ENCODE results near the gene NUDT19. TPM values are rescaled to one million over a fixed set of nuclear protein-coding genes. Genes with fewer than 3 reads are reported as not detected.

The NUDT19 gene
- total RNA-seq, 2 donors from 2014 or later: 9.1 to 18.0 TPM

- Histone ChIP-seq H3K4me3 (no peak overlapping the region), H3K27ac (no peak overlapping the region), H3K4me1 (no peaks in the 10 kb centered on the region), H3K36me3 (no peaks in the 10 kb centered on the region), H3K9me3 (no peaks in the 10 kb centered on the region), H3K27me3 (no peaks in the 10 kb centered on the region)
- no peak for TF ChIP-seq CTCF (IDR thresholded peaks at IDR 0.05)
- no peak for DNase-seq (ENCODE audit: low spot score)
Observed at GRCh38 chr19:32749361-32749760, 57.7 kb downstream of the NUDT19 start.

DNA sequence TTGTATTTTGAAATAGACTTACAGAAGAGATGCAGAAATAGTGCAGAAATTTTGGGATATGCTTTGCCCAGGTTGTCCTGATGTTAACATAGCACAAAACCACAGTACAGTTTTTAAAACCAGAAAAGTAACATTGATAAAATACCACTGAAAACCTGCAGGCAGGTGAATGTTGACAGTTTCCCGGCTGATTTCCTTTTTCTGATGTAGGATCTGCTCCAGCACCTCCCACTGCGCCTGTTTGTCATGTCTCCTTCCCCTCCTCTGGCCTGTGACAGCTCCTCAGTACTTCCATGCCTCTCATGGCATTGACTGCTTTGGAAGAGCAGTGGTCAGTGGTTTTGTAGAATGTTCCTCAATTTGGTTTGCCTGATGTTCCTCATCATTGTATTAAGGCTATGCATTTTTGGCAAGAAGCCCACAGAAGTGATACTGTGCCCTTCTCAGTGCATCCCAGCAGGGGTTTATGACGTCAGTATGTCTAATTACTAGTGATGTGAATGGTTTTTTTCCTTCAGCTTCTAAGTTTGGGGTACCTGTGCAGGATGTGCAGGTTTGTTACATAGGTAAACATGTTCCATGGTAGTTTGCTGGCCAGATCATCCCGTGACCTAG is 58.9 kb downstream of the NUDT19 start:
- H3K36me3 ChIP-seq: no peaks in the 10 kb centered on the region
- H3K4me3 ChIP-seq: no peak overlapping the region
- no peaks in the 10 kb centered on the region for H3K4me1 ChIP-seq
- H3K9me3 ChIP-seq: no peaks in the 10 kb centered on the region
- H3K27ac ChIP-seq: no peak overlapping the region
- TF ChIP-seq CTCF (IDR thresholded peaks at IDR 0.05): no peak
- H3K27me3 ChIP-seq: no peaks in the 10 kb centered on the region
- DNase-seq (ENCODE audit: low spot score): no peak

DNA sequence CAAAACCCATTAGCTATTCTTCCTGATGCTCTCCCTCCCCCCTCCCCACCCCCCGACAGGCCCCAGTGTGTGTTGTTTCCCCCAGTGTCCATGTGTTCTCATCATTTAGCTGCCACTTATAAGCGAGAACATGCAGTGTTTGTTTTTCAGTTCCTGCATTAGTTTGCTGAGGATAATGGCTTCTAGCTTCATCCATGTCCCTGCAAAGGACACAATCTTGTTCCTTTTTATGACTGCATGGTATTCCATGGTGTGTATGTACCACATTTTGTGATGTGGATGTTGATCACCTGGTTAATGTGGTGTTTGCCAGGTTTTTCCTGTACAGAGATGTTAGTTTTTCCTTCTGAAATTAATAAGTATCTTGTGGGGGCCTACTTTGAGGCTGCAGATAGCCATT is 59.4 kb downstream of the NUDT19 start:
- Histone ChIP-seq H3K27ac (no peak overlapping the region), H3K9me3 (no peaks in the 10 kb centered on the region), H3K4me3 (no peak overlapping the region), H3K4me1 (no peaks in the 10 kb centered on the region), H3K36me3 (no peaks in the 10 kb centered on the region), H3K27me3 (no peaks in the 10 kb centered on the region)
- DNase-seq (ENCODE audit: low spot score): no peak
- no peak for TF ChIP-seq CTCF (IDR thresholded peaks at IDR 0.05)

GRCh38 chr19:32757189-32757588 is 65.6 kb downstream of the NUDT19 start:
- Histone ChIP-seq H3K36me3 (no peaks in the 10 kb centered on the region), H3K27ac (no peak overlapping the region), H3K27me3 (no peaks in the 10 kb centered on the region), H3K4me1 (no peaks in the 10 kb centered on the region), H3K4me3 (no peak overlapping the region), H3K9me3 (no peaks in the 10 kb centered on the region)
- no peak for DNase-seq (ENCODE audit: low spot score)
- no peak for TF ChIP-seq CTCF (IDR thresholded peaks at IDR 0.05)

Other genes starting within 250 kb of the NUDT19 start
- gene PDCD5, start 110.6 kb upstream of the NUDT19 start, total RNA-seq: 100 to 1,000 TPM; 144 to 191 TPM
- 10 to 100 TPM; 18.8 to 22.4 TPM for gene ANKRD27, start 16.6 kb upstream of the NUDT19 start, total RNA-seq
- 10 to 100 TPM in 1 of 2 donors, 1 to 10 TPM in 1; 2.5 to 15.3 TPM for gene RGS9BP, start 16.0 kb upstream of the NUDT19 start, total RNA-seq
- under 1 TPM; 0.28 to 0.96 TPM for gene TDRD12, start 27.9 kb downstream of the NUDT19 start, total RNA-seq
- gene SLC7A9, start 177.9 kb downstream of the NUDT19 start, total RNA-seq: not detected

Data from right atrium auricular region (tissue), 2 donors.